ENCODE results near the gene PDE6A.

DNA sequence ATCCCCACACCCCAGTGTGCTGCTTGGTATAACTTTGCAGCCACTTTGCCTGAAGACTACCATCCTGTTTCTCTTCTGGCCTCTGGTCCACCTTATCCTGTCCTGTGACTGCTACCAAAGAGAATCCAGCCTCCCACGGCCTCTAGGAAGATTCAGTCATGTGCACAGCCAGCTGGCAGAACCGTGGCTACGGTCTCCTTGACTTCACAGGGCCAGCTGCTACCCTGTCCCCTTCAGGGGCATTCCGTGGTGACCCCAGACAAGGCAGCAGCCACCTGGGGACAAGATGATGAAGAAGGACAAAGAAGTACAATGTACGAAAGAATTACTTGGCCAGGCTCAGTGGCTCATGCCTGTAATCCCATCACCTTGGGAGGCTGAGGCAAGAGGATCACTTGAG, 98.6 kb downstream of the PDE6A start:
- TF ChIP-seq, protein P1, sequence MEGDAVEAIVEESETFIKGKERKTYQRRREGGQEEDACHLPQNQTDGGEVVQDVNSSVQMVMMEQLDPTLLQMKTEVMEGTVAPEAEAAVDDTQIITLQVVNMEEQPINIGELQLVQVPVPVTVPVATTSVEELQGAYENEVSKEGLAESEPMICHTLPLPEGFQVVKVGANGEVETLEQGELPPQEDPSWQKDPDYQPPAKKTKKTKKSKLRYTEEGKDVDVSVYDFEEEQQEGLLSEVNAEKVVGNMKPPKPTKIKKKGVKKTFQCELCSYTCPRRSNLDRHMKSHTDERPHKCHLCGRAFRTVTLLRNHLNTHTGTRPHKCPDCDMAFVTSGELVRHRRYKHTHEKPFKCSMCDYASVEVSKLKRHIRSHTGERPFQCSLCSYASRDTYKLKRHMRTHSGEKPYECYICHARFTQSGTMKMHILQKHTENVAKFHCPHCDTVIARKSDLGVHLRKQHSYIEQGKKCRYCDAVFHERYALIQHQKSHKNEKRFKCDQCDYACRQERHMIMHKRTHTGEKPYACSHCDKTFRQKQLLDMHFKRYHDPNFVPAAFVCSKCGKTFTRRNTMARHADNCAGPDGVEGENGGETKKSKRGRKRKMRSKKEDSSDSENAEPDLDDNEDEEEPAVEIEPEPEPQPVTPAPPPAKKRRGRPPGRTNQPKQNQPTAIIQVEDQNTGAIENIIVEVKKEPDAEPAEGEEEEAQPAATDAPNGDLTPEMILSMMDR (IDR thresholded peaks at IDR 0.05), result no peak
- TF ChIP-seq POLR2A (IDR thresholded peaks at IDR 0.05; ENCODE audit: low read depth) (no peak), EP300 (IDR thresholded peaks at IDR 0.05) (no peak)
